Activated CD8-positive, alpha-beta memory T cell treated with anti-CD3 and anti-CD28 coated beads for 1 hour (primary cell): ENCODE measurements around the gene NEDD4L.
"Not testable (repeated sequence)": the region's sequence is repeated elsewhere in the genome, so short reads cannot be mapped to it uniquely, and the experiment has no call there.

Source experiments
- DNase-seq, 2 donors: peaks; one replicate each; pipeline ENCODE4 v3.0.0-alpha.2; 2020; ENCODE audit warnings: low read depth in 1 of 2; ENCODE audit errors: extremely low read depth in 1 of 2

Gene NEDD4L

DNA sequence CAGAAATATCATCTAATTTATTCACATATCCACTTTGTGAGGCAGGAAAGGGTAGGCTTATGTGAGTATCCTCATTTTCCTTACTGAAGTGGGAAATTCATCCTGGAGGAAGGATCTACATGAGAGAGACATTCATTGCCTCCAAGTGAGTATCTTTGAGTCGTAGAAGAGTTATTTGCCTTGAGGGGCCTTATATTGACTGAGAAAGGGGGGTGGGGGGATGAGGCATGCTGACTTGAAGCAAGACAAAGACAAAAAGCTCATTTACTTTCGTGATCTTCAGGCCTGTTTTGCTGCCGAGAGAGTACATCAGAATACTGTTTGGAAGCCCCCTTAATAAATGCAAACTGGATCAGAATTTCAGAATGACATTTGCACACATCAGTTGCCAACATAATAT, 17.6 kb upstream of the NEDD4L start:
- no peak for DNase-seq

DNA sequence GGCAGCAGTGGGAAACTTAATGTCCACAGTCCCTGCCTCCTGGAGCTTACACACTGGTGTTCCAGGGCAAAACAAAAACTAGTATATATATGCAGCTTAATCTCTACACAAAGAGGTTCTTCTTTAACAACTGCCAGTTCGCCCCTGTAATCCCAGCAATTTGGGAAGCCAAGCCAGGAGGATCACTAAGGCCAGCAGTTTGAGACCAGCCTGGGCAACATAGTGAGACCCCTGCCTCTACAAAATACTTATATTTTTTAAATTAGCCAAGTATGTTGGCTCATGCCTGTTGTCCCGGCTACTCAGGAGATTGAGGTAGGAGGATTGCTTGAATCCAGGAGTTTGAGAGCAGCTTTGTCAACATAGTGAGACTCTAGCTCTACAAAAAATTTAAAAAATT, 17.2 kb upstream of the NEDD4L start:
- no peak for DNase-seq

DNA sequence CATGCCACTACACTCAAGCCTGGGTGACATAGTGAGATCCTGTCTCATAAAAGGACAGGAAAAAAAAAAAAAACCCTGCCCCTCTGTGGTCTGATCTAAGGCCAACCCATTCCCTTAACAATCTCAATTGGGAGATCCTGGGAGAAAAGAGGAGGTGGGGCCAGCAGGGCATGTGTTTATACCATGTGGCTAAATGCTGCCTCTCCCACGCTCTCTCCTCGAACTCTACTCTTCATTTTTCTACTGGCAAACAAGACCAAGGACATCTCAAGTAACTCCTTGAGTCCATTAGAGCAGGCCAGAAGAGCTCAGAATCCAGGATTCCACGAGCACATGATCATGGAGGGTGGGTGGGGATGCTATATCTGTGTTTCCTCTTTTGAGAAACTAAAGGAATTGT, 16.7 kb upstream of the NEDD4L start:
- no peak for DNase-seq

GRCh38 chr18:58028109-58028784, 15.8 kb upstream of the NEDD4L start:
- DNase-seq: no peak

- no peak for DNase-seq
These were observed 11.8 kb upstream of the NEDD4L start for GRCh38 chr18:58032233-58032632.

- DNase-seq: no peak
These were observed 10.8 kb upstream of the NEDD4L start for GRCh38 chr18:58033216-58033615.

DNA sequence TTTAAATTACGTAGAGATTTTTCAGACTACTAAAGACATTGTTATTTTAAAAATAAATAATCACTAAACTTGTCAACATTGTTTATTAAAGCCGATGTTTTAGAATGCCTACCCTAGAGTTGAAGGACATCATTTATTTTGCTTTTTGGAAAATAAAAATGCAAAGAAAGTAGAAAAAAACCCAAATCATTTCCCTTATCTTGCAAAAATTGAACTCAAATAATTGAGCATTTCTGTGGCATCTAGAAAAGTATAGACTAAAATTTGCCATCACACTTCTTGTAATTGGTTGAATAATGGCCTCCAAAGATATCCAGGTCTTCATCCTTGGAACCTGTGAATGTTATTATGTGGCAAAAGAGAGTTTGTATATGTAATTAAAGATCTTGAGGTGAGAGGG, 9.7 kb upstream of the NEDD4L start:
- no peak for DNase-seq

GRCh38 chr18:58037163-58037562, 6.9 kb upstream of the NEDD4L start:
- no peak for DNase-seq

DNA sequence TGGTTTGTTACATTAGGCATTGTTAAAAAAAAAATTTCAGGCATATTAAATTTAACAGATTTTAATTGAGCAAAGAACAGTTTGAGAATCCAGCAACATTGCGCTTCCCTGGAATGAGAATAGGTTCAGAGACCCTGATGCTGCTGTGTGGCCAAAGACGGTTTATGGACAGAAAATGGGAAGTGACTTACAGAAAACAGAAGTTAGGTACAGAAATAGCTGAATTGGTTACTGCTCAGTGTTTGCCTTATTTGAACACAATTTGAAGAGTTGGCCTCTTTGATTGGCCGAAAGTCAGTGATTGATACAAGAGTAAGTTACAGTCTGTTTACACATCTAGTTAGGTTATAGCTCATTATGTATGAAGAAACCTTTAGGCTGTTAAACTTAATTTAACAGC, 6.0 kb upstream of the NEDD4L start:
- DNase-seq: no peak

GRCh38 chr18:58041633-58042032, 2.4 kb upstream of the NEDD4L start:
- DNase-seq: no peak

- no peak for DNase-seq
These were observed 1.1 kb upstream of the NEDD4L start for GRCh38 chr18:58042826-58043490.

DNA sequence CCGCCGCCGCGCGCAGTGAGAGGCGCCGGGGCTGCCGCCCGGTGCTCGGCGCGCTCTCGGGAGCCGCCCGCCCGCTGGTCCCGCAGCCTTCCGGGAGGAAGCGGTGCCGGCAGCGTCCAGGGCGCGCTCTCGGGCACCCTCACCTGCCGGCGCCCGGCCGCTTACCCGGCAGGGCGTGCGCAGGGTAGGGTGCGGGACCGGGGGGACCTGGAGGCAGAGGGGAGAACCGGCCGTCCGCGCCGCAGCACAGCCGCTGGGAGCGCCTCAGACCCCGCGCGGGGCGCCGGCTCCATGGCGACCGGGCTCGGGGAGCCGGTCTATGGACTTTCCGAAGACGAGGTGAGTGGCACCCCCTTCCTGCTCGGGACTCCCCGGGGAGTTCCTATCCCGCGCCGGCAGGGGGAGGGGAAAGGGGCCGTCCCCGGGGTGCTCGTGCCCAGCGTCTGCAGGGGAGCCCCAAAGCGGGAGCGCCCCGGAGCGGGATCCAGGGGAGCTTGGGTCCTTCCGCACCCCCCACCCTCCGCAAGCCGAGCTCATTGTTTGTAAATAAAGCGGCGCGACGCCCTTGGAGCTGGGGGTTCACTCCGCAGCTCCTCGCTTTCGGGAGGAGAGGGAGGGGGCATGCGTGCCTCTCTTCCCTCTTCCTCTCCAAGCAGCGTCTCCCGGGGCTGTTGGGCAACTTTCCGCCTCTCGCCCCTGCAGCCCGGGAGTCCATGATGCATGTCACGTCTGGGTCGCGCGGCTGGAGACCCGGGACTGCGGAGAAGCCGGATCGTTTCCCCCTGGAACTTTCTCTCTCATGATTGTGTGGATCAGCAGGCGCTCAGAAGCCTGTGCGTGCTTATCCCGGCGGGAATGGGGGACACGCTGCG, 580 bp downstream of the NEDD4L start:
- peak in 1 of 2 donors; percentile 27 for DNase-seq

DNA sequence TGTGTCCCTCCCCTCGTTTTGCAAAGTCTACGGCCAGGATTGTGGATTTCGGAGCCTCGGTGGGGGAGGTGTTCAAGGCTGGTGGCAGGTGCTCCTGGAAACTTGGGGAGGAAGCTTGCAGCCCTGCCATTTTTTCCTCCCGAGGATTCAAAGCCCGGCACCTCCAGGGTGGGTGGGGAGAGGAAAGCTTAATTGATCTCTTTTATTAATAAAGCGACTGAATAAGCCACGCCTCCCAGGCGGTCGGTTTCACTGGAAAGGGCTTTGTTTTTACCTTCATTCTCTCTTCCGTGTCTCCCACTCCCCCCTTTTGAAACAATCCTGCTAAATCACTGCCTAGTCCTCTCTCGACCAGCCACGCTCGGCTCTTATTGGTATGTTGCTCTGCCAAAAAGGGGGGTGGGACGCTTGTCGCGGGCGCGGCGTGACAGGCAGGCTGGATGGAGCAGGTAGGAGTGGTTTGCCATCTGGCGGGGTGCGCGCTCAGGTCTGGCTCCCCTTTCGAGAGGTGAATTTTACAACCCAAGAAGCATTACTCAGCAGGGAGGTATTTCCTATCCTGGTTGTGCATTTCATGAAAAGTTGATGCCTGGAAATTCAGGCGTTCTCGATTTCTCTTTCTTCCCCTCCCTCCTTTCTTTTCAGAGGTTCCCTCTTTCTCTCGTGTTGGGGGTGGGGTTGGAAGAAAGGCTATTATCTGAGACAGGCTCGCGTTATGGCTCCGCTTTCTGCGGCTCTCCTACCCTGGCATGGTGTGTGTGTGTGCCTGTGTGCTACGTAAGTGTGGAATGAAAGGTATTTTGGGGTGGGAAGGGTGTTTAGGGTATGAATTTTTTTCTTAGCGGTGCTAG, 1.4 kb downstream of the NEDD4L start:
- DNase-seq: peak in 1 of 2 donors; percentile 6

DNA sequence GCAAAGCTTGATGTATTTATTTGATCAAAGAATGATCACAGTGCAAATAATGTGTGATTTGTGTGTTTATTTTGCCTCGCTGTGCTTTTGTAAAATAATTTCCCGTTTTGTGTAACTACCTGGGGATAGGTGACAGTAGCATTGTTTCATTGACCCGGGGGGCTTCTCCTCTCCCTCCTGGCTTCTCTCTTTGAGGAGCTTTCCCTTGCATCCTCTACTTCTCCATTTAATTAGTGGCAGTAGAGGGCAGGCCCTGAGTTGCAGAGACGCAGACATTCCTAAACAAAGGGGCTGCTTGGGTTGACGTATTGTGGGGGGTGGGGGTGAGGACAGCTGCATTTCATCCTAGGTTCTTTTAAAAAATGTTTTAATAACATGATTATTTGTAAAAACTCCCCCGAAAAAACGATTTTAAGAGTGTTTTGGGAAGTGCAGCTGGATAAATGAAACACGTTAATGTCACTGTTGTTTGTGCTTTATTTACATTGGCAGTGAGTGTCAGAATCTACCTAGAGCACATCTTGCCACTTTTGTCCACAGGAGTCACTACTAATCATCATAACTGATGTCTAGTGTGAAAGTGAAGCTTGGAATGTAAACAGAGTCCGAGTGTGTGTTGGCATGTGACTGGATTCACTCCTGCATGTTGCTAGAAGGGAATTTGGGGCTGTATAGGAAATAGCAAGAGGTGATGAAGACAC, 2.2 kb downstream of the NEDD4L start:
- DNase-seq: no peak

GRCh38 chr18:58046794-58047555, 2.9 kb downstream of the NEDD4L start:
- DNase-seq: no peak

DNA sequence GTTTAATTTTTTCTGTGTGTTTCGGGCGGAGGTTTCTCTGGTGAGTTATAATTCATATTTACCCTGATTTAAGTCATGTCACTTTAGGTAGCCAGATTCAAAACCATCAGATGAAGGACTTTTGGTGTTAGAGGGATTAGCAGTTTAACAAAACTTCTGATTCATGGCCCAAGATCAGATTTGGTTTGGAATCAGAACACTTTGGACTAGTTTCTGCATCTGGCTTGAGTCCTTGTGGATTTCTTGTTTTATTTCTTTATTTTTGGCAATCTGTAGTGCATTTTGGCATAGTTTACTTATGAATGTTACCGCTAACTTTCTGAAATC, 3.5 kb downstream of the NEDD4L start:
- DNase-seq: no peak

GRCh38 chr18:58048081-58048642, 4.1 kb downstream of the NEDD4L start:
- no peak for DNase-seq

GRCh38 chr18:58049000-58049688, 5.1 kb downstream of the NEDD4L start:
- DNase-seq: no peak

DNA sequence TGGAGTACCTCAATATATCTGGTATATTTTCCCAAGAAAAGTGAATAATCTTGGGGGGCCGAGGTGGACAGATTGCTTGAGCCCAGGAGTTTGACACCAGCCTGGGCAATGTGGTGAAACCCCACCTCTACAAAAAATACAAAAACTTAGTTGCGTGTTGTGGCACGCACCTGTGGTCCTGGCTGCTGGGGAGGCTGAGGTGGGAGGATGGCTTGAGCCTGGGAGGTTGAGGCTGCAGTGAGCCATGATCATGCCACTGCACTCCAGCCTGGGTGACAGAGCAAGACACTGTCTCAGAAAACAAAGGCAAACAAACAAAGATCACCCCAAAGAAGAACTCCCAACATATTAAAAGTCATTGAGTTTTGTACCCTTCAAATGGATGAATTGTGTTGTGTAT, 6.9 kb downstream of the NEDD4L start:
- not testable (repeated sequence) for DNase-seq
